Mammary epithelial cell (primary cell): ENCODE measurements around the gene UBE2G1.

Source experiments
- EZH2 ChIP-seq: IDR thresholded peaks from 2 replicates; pipeline ENCODE4 v1.6.1; 2012; ENCODE audit warnings: low read length, inconsistent platforms, borderline replicate concordance
- TF ChIP-seq, protein P1 (sequence below), 2 donors: IDR thresholded peaks in 1 of 2; conservative IDR thresholded peaks in 1 of 2; 2 replicates each; pipeline ENCODE4 v1.5.1; 2011 to 2012; ENCODE audit warnings: inconsistent platforms in 2 of 2, low read length in 2 of 2, mild to moderate bottlenecking in 2 of 2, control low read depth in 1 of 2, low read depth in 1 of 2; ENCODE audit not compliant: insufficient read depth in 1 of 2; ENCODE audit errors: extremely low read depth in 1 of 2

DNA sequence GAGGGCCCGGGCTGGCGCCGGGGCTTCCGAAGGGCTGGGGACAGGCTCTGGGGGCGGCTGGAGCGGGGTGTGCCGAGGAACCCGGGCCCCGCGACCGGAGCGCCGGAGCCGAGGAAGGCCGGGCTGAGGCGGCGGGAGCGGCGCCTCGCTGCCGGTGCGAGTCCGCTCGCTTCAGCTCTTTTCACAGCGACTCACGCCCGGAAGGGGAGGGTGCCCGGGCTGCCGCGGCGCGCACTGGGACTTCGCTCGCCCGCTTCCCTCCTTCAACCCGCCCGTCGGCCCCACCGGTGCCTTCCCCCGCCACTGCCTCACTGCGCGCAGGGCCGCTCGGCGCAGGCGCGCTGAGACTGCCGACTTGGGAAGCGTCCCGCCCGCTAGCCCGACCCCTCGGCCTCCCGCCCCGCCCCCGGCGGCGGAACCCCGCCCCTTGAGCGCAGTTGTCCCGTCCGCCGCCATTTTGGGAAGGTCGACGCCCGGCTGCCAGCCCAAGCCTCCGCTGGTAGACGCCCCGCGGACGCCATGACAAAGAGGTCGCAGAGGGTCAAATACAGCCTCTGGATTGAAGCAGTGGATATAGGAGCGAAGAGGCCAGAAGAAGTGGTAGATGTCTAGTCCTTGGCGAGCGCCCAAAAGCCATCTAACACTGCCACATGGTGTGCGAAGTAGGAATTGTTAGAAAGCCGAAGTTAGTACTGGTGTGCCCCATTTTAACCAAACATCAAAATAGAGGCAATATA is at the start of gene UBE2G1:
- TF ChIP-seq, protein P1, sequence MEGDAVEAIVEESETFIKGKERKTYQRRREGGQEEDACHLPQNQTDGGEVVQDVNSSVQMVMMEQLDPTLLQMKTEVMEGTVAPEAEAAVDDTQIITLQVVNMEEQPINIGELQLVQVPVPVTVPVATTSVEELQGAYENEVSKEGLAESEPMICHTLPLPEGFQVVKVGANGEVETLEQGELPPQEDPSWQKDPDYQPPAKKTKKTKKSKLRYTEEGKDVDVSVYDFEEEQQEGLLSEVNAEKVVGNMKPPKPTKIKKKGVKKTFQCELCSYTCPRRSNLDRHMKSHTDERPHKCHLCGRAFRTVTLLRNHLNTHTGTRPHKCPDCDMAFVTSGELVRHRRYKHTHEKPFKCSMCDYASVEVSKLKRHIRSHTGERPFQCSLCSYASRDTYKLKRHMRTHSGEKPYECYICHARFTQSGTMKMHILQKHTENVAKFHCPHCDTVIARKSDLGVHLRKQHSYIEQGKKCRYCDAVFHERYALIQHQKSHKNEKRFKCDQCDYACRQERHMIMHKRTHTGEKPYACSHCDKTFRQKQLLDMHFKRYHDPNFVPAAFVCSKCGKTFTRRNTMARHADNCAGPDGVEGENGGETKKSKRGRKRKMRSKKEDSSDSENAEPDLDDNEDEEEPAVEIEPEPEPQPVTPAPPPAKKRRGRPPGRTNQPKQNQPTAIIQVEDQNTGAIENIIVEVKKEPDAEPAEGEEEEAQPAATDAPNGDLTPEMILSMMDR (conservative IDR thresholded peaks at IDR 0.05 in 1 of 2, IDR thresholded peaks at IDR 0.05 in 1 of 2; ENCODE audit: extremely low read depth in 1 of 2, insufficient read depth in 1 of 2, low read depth in 1 of 2, low read length in 2 of 2) = peak; percentile 25 to 33
- TF ChIP-seq EZH2 = no peak
